IMR-90 (cell line): ENCODE data around the gene MRPL43. TPM values are rescaled to one million over a fixed set of nuclear protein-coding genes. Genes with fewer than 3 reads are reported as not detected.

Experiments used
- ATAC-seq: fragments of 200-7000 bp; cut with Tn5 transposase; 2 replicates; pipeline ENCODE4 v1.9.1; 2020; ENCODE audit warnings: low read depth, mild to moderate bottlenecking, moderate library complexity
- BruUV-seq: library from RNA; stranded (reverse); fragments of 400-500 nt; replicated peaks from 2 replicates; lab custom pipeline; 2021; lab: Mats Ljungman, UMichigan
- CTCF ChIA-PET: fragments of 300-600 bp; formaldehyde crosslinking; extraction: SDS; loops from one replicate; lab custom pipeline; 2021; ENCODE audit warnings: antibody characterized with exemption; lab: Yijun Ruan, JAX
- POLR2A ChIA-PET: fragments of 300-600 bp; sonication (Branson Sonifier 250); formaldehyde crosslinking; loops from one replicate; lab custom pipeline; 2022; ENCODE audit warnings: antibody characterized with exemption; ENCODE audit not compliant: unreplicated experiment; lab: Charles Lee
- DNase-seq: peaks from one replicate; pipeline ENCODE4 v3.0.0; 2013
- H2AFZ ChIP-seq: replicated peaks from 2 replicates; pipeline ENCODE3; 2013; ENCODE audit warnings: low read length, mild to moderate bottlenecking; ENCODE audit not compliant: poor library complexity
- H2AK5ac ChIP-seq: 2 replicates; pipeline ENCODE4 v1.6.1; 2013; ENCODE audit warnings: low read depth, low read length, inconsistent platforms
- H2AK9ac ChIP-seq: replicated peaks from 2 replicates; pipeline ENCODE3; 2013; ENCODE audit warnings: mild to moderate bottlenecking, low read depth, low read length, moderate library complexity; ENCODE audit not compliant: poor library complexity
- H2BK120ac ChIP-seq: 2 replicates; pipeline ENCODE4 v1.6.1; 2013; ENCODE audit warnings: low read depth, low read length, inconsistent platforms
- H2BK15ac ChIP-seq: 3 replicates; pipeline ENCODE4 v1.6.1; 2013; ENCODE audit warnings: low read depth, low read length, inconsistent platforms
- H2BK20ac ChIP-seq: 2 replicates; pipeline ENCODE4 v1.6.1; 2013; ENCODE audit warnings: low read depth, mild to moderate bottlenecking, inconsistent platforms, low read length, moderate library complexity
- H2BK5ac ChIP-seq: 2 replicates; pipeline ENCODE4 v1.6.1; 2013; ENCODE audit warnings: mild to moderate bottlenecking, low read depth, low read length, inconsistent platforms; ENCODE audit not compliant: poor library complexity, severe bottlenecking
- H3K14ac ChIP-seq: replicated peaks from 2 replicates; pipeline ENCODE4 v1.6.1; 2013; ENCODE audit warnings: low read depth, low read length, inconsistent platforms
- H3K18ac ChIP-seq: 2 replicates; pipeline ENCODE4 v1.6.1; 2013; ENCODE audit warnings: low read depth, low read length, control low read depth
- H3K23ac ChIP-seq: 2 replicates; pipeline ENCODE4 v1.6.1; 2013; ENCODE audit warnings: low read depth, low read length, inconsistent platforms
- H3K27ac ChIP-seq: 2 replicates; pipeline ENCODE4 v1.5.1; 2013; ENCODE audit warnings: mild to moderate bottlenecking, control low read depth, low read length; ENCODE audit not compliant: insufficient read depth
- H3K27me3 ChIP-seq: 2 replicates; pipeline ENCODE4 v1.6.1; 2013; ENCODE audit warnings: low read length; ENCODE audit not compliant: control insufficient read depth, insufficient read depth
- H3K36me3 ChIP-seq: 2 replicates; pipeline ENCODE4 v1.6.1; 2013; ENCODE audit warnings: low read length, mixed read lengths; ENCODE audit not compliant: control insufficient read depth, insufficient read depth
- H3K4ac ChIP-seq: 2 replicates; pipeline ENCODE4 v1.6.1; 2013; ENCODE audit warnings: low read depth, low read length, inconsistent platforms
- H3K4me1 ChIP-seq: 2 replicates; pipeline ENCODE4 v1.6.1; 2013; ENCODE audit warnings: low read length, mixed read lengths; ENCODE audit not compliant: control insufficient read depth, insufficient read depth
- H3K4me2 ChIP-seq: 2 replicates; pipeline ENCODE4 v1.6.1; 2013; ENCODE audit warnings: low read depth, mild to moderate bottlenecking, control low read depth, low read length, moderate library complexity
- H3K4me3 ChIP-seq: 2 replicates; pipeline ENCODE4 v1.5.1; 2013; ENCODE audit warnings: low read depth, mild to moderate bottlenecking, control low read depth, low read length, moderate library complexity; ENCODE audit not compliant: insufficient read depth
- H3K56ac ChIP-seq: 2 replicates; pipeline ENCODE4 v1.6.1; 2013; ENCODE audit warnings: low read length, inconsistent platforms; ENCODE audit not compliant: insufficient read depth; ENCODE audit errors: extremely low read depth
- H3K79me1 ChIP-seq, 2 experiments: 2 replicates each; pipeline ENCODE4 v1.6.1; 2013; ENCODE audit warnings: low read length in 2 of 2, inconsistent platforms in 1 of 2, low read depth in 1 of 2
- H3K9ac ChIP-seq: 2 replicates; pipeline ENCODE4 v1.6.1; 2013; ENCODE audit warnings: low read depth, low read length, control low read depth
- H3K9me1 ChIP-seq: 2 replicates; pipeline ENCODE4 v1.6.1; 2013; ENCODE audit warnings: low read length, inconsistent platforms; ENCODE audit not compliant: insufficient read depth
- H3K9me3 ChIP-seq: 2 replicates; pipeline ENCODE4 v1.6.1; 2013; ENCODE audit warnings: low read length; ENCODE audit not compliant: control insufficient read depth, insufficient read depth
- H4K20me1 ChIP-seq: 2 replicates; pipeline ENCODE4 v1.6.1; 2013; ENCODE audit warnings: low read length, inconsistent platforms; ENCODE audit not compliant: insufficient read depth
- H4K5ac ChIP-seq: 2 replicates; pipeline ENCODE4 v1.6.1; 2013; ENCODE audit warnings: mild to moderate bottlenecking, low read depth, low read length, control low read depth
- H4K8ac ChIP-seq, 2 experiments: 2 replicates each; pipeline ENCODE4 v1.6.1; 2013; ENCODE audit warnings: low read depth in 2 of 2, low read length in 2 of 2, control low read depth in 1 of 2, inconsistent platforms in 1 of 2
- H4K91ac ChIP-seq: 2 replicates; pipeline ENCODE4 v1.6.1; 2013; ENCODE audit warnings: low read depth, low read length, inconsistent platforms; ENCODE audit not compliant: insufficient read depth
- BHLHE40 ChIP-seq: fragments of 150-350 bp; IDR thresholded peaks from 2 replicates; pipeline ENCODE4 v1.6.1; 2016; ENCODE audit warnings: mild to moderate bottlenecking, low read depth, low read length
- CEBPB ChIP-seq: IDR thresholded peaks from 2 replicates; pipeline ENCODE4 v1.6.1; 2012; ENCODE audit warnings: low read depth, low read length, improper control_type of control experiment
- MXI1 ChIP-seq: IDR thresholded peaks from 2 replicates; pipeline ENCODE4 v1.6.1; 2012; ENCODE audit warnings: low read depth, mild to moderate bottlenecking, low read length, moderate library complexity, borderline replicate concordance
- POLR2A ChIP-seq: IDR thresholded peaks from 2 replicates; pipeline ENCODE4 v1.6.1; 2012; ENCODE audit warnings: mild to moderate bottlenecking, low read depth, low read length
- SMC3 ChIP-seq: fragments of 150-350 bp; IDR thresholded peaks from 2 replicates; pipeline ENCODE4 v1.6.1; 2016; ENCODE audit warnings: low read depth, mild to moderate bottlenecking, antibody characterized with exemption, low read length, moderate library complexity
- WGBS, 2 experiments: methylation state at CpG; one replicate each; pipeline versions ENCODE4 v1.1.5 to v1.1.7; 2013; ENCODE audit warnings: missing lambda C conversion rate in 2 of 2; ENCODE audit not compliant: insufficient read length in 1 of 2; ENCODE audit errors: extremely low coverage in 2 of 2; 5-methylcytosine and 5-hydroxymethylcytosine counted together
- dilution Hi-C: fragments of 300-500 bp; cut with HindIII; formaldehyde crosslinking; loops from one replicate; pipeline ENCODE4 v1.14.3; 2018; ENCODE audit warnings: low sequenced_read_pairs; ENCODE audit not compliant: unreplicated experiment
- in situ Hi-C: fragments of 300-500 bp; cut with MboI; formaldehyde crosslinking; loops from 3 replicates; pipeline ENCODE4 v1.14.3; 2019; ENCODE audit warnings: low sequenced_read_pairs, inconsistent platforms, mixed read lengths
- intact Hi-C: fragments of 100-400 bp; cut with micrococcal nuclease; formaldehyde crosslinking; loops from 2 replicates; pipeline ENCODE4 v1.10.0; 2022
- polyA plus RNA-seq, 3 experiments: library from polyadenylated mRNA; depleted of rRNA; stranded (reverse); fragments of >200 nt; gene quantifications; 2 replicates each; pipeline ENCODE4 v1.2.3, GENCODE V29; 2012; ENCODE audit warnings: low replicate concordance in 1 of 3
- total RNA-seq: library from RNA; depleted of rRNA; stranded (reverse); fragments of >200 nt; gene quantifications from 2 replicates; pipeline ENCODE4 v1.2.3, GENCODE V29; 2012
- TF ChIP-seq, protein P1 (sequence below): conservative IDR thresholded peaks from 2 replicates; pipeline ENCODE4 v1.5.1; 2012; ENCODE audit warnings: mild to moderate bottlenecking, low read depth, low read length, improper control_type of control experiment

Gene MRPL43
- total and polyA plus RNA-seq, 2 of the 4 experiments (the other 2 are of a cell fraction): 61.3 to 142 TPM

- H3K23ac ChIP-seq: 0 out of 2 replicates have a peak overlapping the region, but pooled peaks have one; percentile 6
- peak overlapping the region; percentile 66; the same call in 1 of the 2 replicates for H2AK5ac ChIP-seq
- peaks cover 4% of the 10 kb centered on the region; the same call in 1 of the 2 replicates for H4K20me1 ChIP-seq
- no peak for ATAC-seq
- H3K18ac ChIP-seq: no peak overlapping the region; the same call in 1 of the 2 replicates
- ChIA-PET CTCF (interaction anchor here (1.3 to 6.8 kb wide), 9 partner anchors 8 to 46 kb away, joined by 4 to 48 read pairs (median 9); partner anchors contain the start of genes LZTS2, PDZD7, SEMA4G and SFXN3), POLR2A (no interaction called here)
- 64% methylated on average over 7 of the region's 9 CpGs; no CpG with 5 or more reads in 1 of the 2 experiments for WGBS, 2 experiments
- no TSS peak for BruUV-seq
- peak overlapping the region; percentile 1 for H2BK120ac ChIP-seq
- peaks cover 26% of the 10 kb centered on the region for H3K4me1 ChIP-seq
- DNase-seq: no peak
- H2AK9ac ChIP-seq: peak overlapping the region; percentile 0
- TF ChIP-seq MXI1: no peak
- TF ChIP-seq, protein P1, sequence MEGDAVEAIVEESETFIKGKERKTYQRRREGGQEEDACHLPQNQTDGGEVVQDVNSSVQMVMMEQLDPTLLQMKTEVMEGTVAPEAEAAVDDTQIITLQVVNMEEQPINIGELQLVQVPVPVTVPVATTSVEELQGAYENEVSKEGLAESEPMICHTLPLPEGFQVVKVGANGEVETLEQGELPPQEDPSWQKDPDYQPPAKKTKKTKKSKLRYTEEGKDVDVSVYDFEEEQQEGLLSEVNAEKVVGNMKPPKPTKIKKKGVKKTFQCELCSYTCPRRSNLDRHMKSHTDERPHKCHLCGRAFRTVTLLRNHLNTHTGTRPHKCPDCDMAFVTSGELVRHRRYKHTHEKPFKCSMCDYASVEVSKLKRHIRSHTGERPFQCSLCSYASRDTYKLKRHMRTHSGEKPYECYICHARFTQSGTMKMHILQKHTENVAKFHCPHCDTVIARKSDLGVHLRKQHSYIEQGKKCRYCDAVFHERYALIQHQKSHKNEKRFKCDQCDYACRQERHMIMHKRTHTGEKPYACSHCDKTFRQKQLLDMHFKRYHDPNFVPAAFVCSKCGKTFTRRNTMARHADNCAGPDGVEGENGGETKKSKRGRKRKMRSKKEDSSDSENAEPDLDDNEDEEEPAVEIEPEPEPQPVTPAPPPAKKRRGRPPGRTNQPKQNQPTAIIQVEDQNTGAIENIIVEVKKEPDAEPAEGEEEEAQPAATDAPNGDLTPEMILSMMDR: no peak; the same call in 1 of the 2 replicates
- no peak for TF ChIP-seq SMC3
- TF ChIP-seq POLR2A: no peak
- TF ChIP-seq CEBPB: no peak
- no peak for TF ChIP-seq BHLHE40
- H3K36me3 ChIP-seq: no peaks in the 10 kb centered on the region
- H3K4me3 ChIP-seq: no peak overlapping the region
- peaks cover 0 to 15% of the 10 kb centered on the region in 2 experiments; a peak in 1 of 4 replicates for H3K79me1 ChIP-seq
- H2BK5ac ChIP-seq: peak overlapping the region; percentile 72
- no peak overlapping the region for H4K5ac ChIP-seq
- no peaks in the 10 kb centered on the region; the same call in 1 of the 2 replicates for H3K27me3 ChIP-seq
- H2BK20ac ChIP-seq: peak overlapping the region; percentile 5; the same call in 1 of the 2 replicates
- peak overlapping the region; percentile 4; the same call in 1 of the 3 replicates for H2BK15ac ChIP-seq
- no peak overlapping the region for H3K14ac ChIP-seq
- no peaks in the 10 kb centered on the region for H3K9me3 ChIP-seq
- peak overlapping the region; percentile 22 for H3K27ac ChIP-seq
- H4K8ac ChIP-seq: peak overlapping the region in 1 of 2 experiments; percentile 4; a peak in 2 of 4 replicates
- peak overlapping the region; percentile 18; the same call in 1 of the 2 replicates for H4K91ac ChIP-seq
- H3K4ac ChIP-seq: peak overlapping the region; percentile 21
- H3K9ac ChIP-seq: no peak overlapping the region
- in situ Hi-C loops (no loop called here), dilution Hi-C loops (no loop called here), intact Hi-C loops (loop anchor here (1.0 to 10.0 kb wide), 3 partner anchors 15 to 449 kb away; no protein-coding TSS in a partner anchor)
- peaks cover 17% of the 10 kb centered on the region for H3K9me1 ChIP-seq
- H3K4me2 ChIP-seq: peak overlapping the region; percentile 59
- H2AFZ ChIP-seq: peak overlapping the region; percentile 17
- no peak overlapping the region for H3K56ac ChIP-seq
These were observed 26.1 kb upstream of the MRPL43 start for GRCh38 chr10:101013365-101013825.
